K562 (cell line): Measurements from ENCODE around the gene GRK1.

Experiments used
- ELF1 ChIP-seq: fragments of 200-800 bp; sonication (Bioruptor generic); IDR thresholded peaks from 2 replicates; pipeline ENCODE4 v1.6.1; 2016; ENCODE audit warnings: missing genetic modification characterization, missing compliant biosample characterization
- POLR2AphosphoS5 ChIP-seq: IDR thresholded peaks from 2 replicates; pipeline ENCODE4 v1.6.1; 2011; ENCODE audit warnings: mild to moderate bottlenecking, low read depth, low read length, moderate library complexity; ENCODE audit not compliant: control insufficient read depth, insufficient read depth
- SMARCA4 ChIP-seq: fragments of 450-650 bp; IDR thresholded peaks from 2 replicates; pipeline ENCODE4 v1.6.1; 2016
- SNRNP70 ChIP-seq: fragments of 200-400 bp; formaldehyde crosslinking; optimal IDR thresholded peaks from 2 replicates; pipeline ENCODE3; 2017; ENCODE audit warnings: low read depth, low read length
- TBP ChIP-seq: optimal IDR thresholded peaks from 2 replicates; pipeline ENCODE3; 2011; ENCODE audit warnings: low read depth, low read length, improper control_type of control experiment

DNA sequence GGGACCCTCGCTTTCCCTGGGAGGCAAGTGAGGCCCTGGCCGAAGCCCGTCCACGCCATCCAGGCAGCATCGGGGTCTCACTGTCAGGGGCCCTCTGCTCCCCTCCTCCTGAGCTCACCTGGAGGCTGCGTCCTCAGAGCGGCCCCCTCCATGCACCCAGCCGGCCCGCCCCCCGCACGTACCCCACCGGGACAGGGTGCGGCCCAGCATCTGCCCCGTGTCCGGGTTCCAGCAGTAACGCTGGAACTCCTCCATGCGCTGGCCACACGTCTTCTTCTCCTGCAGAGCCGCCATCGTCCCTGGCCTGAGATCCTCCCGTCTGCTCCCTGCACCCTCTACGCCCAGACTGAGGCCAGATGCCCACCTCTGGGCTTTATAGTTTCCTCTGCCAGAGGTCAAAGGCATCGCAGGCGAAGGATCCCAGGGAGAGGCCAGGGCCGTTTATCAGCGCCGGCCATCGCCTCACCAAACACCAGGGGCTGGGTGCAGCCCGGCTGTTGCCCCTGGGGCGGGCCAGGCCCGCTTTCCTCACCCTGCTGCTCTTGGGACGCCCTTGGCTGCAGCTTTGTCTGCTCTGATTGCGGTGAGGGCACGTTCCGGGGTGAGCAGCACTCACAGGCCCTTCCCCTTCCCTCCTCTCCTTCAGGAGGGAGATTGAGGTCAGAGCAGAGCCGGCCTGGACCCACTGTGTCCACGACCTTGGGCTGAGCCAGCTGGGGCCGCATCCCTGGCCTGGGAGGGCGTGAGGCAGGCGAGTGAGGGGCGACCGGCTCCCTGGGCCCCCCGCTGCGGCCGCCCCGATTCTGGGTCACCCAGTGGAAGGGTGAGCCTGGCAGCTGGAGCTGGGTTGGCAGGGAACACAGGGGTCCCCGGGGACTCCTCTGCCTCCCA lies 8.9 kb upstream of the GRK1 start, which contains the start of gene ATP4B:
- TF ChIP-seq POLR2AphosphoS5, result no peak
- no peak for TF ChIP-seq SNRNP70
- no peak for TF ChIP-seq TBP
- TF ChIP-seq SMARCA4, result no peak
- TF ChIP-seq ELF1 (tag), result no peak
